BJ (cell line): ENCODE measurements around the gene L3MBTL4. TPM values are rescaled to one million over a fixed set of nuclear protein-coding genes. Genes with fewer than 3 reads are reported as not detected.

Source experiments
- CTCF ChIA-PET: fragments of 350-600 bp; formaldehyde crosslinking; extraction: SDS; loops from one replicate; lab custom pipeline; 2021; ENCODE audit warnings: antibody characterized with exemption, inconsistent platforms; lab: Yijun Ruan, JAX
- POLR2A ChIA-PET: fragments of 300-600 bp; sonication (Branson Sonifier 250); formaldehyde crosslinking; extraction: SDS; loops from one replicate; lab custom pipeline; 2021; ENCODE audit warnings: antibody characterized with exemption; lab: Charles Lee
- DNase-seq: peaks from one replicate; pipeline ENCODE4 v3.0.0-alpha.2; 2011; ENCODE audit warnings: low read depth
- H3K27me3 ChIP-seq: 2 replicates; pipeline ENCODE4 v1.6.0; 2011; ENCODE audit warnings: low read length; ENCODE audit not compliant: control insufficient read depth, insufficient read depth
- H3K36me3 ChIP-seq: 2 replicates; pipeline ENCODE4 v1.5.1; 2011; ENCODE audit warnings: low read length; ENCODE audit not compliant: control insufficient read depth, insufficient read depth
- H3K4me3 ChIP-seq: 2 replicates; pipeline ENCODE4 v1.5.1; 2011; ENCODE audit warnings: low read depth, mild to moderate bottlenecking, control low read depth, low read length
- CTCF ChIP-seq: IDR thresholded peaks from 2 replicates; pipeline ENCODE4 v1.5.1; 2011; ENCODE audit warnings: low read depth, mild to moderate bottlenecking, control low read depth, inconsistent platforms, low read length, moderate library complexity; ENCODE audit not compliant: insufficient read depth
- polyA plus RNA-seq: library from polyadenylated mRNA; depleted of rRNA; stranded (reverse); fragments of >200 nt; gene quantifications from 2 replicates; pipeline ENCODE4 v1.2.3, GENCODE V29; 2011

L3MBTL4 gene
- polyA plus RNA-seq, 1 experiment = not detected

- no peaks in the 10 kb centered on the region for H3K36me3 ChIP-seq
- H3K4me3 ChIP-seq = no peak overlapping the region
- no peak for TF ChIP-seq CTCF
These were observed 449.7 kb downstream of the L3MBTL4 start for GRCh38 chr18:5964996-5965395.

DNA sequence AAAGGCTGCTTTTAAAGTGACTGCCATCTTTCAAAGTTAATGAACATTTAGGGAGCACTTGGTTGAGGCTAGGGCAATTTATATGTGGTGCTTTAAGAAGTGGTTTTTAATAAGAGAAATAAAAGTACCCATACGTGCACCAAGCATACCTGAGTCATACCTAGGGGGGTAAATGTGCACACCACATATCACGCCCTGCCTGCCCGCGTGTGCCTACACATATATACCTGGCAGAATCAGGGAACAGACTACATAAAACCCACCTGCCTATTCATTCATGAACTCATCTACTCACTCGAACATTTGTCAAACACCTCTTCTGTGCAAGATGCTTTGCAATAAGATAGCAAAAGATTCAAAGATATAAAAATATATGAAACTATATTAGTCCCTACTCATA is 450.1 kb downstream of the L3MBTL4 start:
- Histone ChIP-seq H3K4me3 (no peak overlapping the region), H3K36me3 (no peaks in the 10 kb centered on the region), H3K27me3 (no peaks in the 10 kb centered on the region)
- no peak for DNase-seq
- ChIA-PET CTCF (no interaction called here), POLR2A (no interaction called here)
- TF ChIP-seq CTCF = no peak

More at GRCh38 chr18:5964996-5965395, 449.7 kb downstream of the L3MBTL4 start:
- no peak for DNase-seq
- no peaks in the 10 kb centered on the region for H3K27me3 ChIP-seq
- ChIA-PET CTCF (no interaction called here), POLR2A (no interaction called here)

DNA sequence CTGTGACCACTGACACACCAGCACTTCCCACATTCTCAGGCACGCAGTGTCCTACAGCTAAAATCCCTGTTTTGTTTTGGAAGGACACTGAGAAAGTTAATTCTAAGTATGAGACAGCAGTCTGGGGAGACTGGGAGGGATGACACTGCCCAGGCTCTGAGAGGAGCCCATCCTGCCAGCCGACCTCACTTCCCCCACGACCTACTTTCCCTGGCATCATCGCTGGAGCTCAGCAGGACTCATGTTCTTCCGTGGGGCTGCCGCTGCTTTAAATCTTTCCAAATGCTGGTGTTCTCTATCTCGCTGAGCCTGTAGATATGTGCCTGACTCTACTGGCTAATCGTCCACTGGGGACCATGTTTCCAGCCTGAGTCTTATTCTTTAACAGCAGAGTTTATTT is 450.6 kb downstream of the L3MBTL4 start:
- CTCF ChIA-PET = no interaction called here
- POLR2A ChIA-PET = no interaction called here
- Histone ChIP-seq H3K4me3 (no peak overlapping the region), H3K27me3 (no peaks in the 10 kb centered on the region), H3K36me3 (no peaks in the 10 kb centered on the region)
- no peak for TF ChIP-seq CTCF
- DNase-seq = no peak

- ChIA-PET POLR2A (no interaction called here), CTCF (no interaction called here)
- no peak overlapping the region for H3K4me3 ChIP-seq
- DNase-seq = no peak
- H3K36me3 ChIP-seq = no peaks in the 10 kb centered on the region
- H3K27me3 ChIP-seq = no peaks in the 10 kb centered on the region
- no peak for TF ChIP-seq CTCF
These were observed 451.4 kb downstream of the L3MBTL4 start for GRCh38 chr18:5963267-5963666.

DNA sequence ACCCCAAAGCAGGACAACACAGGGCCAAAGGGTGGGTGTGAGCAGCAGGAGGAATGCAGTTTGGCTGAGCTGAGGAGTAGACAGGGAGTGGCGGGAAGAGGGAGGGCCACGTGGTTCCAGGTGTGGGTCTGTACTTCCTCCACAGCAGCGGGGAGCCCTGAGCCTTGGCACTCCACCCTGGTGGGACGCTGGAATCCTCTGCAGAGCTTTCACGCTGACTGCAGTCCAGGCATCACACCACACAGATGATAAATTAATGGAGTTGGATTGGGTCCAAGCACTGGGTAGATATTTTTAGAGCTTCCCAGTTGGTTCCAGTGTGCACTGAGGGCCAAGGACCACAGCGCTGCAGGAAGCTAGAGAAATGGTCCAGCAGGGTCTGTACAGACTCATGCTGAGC is 452.3 kb downstream of the L3MBTL4 start:
- TF ChIP-seq CTCF = no peak
- Histone ChIP-seq H3K27me3 (no peaks in the 10 kb centered on the region), H3K36me3 (no peaks in the 10 kb centered on the region), H3K4me3 (no peak overlapping the region)
- POLR2A ChIA-PET = no interaction called here
- CTCF ChIA-PET = no interaction called here
- no peak for DNase-seq
